ENCODE results near the gene SIN3B.
A peak's percentile ranks its signal among the peaks of the same experiment; 100 is the strongest.

Gene SIN3B

GRCh38 chr19:16829010-16829821 lies at the start of gene SIN3B:
SIN3B (plus strand) TSS chr19:16829398; CDS start chr19:16829421, 23 bp downstream.
- Histone ChIP-seq H3K9ac (peak within 1 kb of the TSS; percentile 81), H3K36me3 (ENCODE audit: control insufficient read depth, insufficient read depth, low read length) (no peaks in the 10 kb centered on the region), H3K27me3 (ENCODE audit: control insufficient read depth, insufficient read depth, low read length) (no peaks in the 10 kb centered on the region), H3K9me3 (ENCODE audit: control insufficient read depth, low read length) (no peaks in the 10 kb centered on the region), H2AFZ (peak within 1 kb of the TSS; percentile 71), H3K79me2 (peaks cover 10% of the 10 kb centered on the region), H3K27ac (peak within 1 kb of the TSS; percentile 67), H3K4me2 (ENCODE audit: low read length) (peak within 1 kb of the TSS; percentile 95), H3K4me3 (ENCODE audit: low read depth, low read length) (peak within 1 kb of the TSS; percentile 74), H3K4me1 (peaks cover 16% of the 10 kb centered on the region)
- no peak for TF ChIP-seq CTCF (IDR thresholded peaks at IDR 0.05)

- no peak overlapping the region for H3K27ac ChIP-seq
- H3K9ac ChIP-seq, result no peak overlapping the region
- no peaks in the 10 kb centered on the region for H3K4me1 ChIP-seq
- H3K4me2 ChIP-seq (ENCODE audit: low read length), result no peak overlapping the region
- H2AFZ ChIP-seq, result no peak overlapping the region
- no peaks in the 10 kb centered on the region for H3K27me3 ChIP-seq (ENCODE audit: control insufficient read depth, insufficient read depth, low read length)
- no peak for TF ChIP-seq CTCF (IDR thresholded peaks at IDR 0.05)
- H3K4me3 ChIP-seq (ENCODE audit: low read depth, low read length), result no peak overlapping the region
- no peaks in the 10 kb centered on the region for H3K9me3 ChIP-seq (ENCODE audit: control insufficient read depth, low read length)
- H3K36me3 ChIP-seq (ENCODE audit: control insufficient read depth, insufficient read depth, low read length), result no peaks in the 10 kb centered on the region
- H3K79me2 ChIP-seq, result no peaks in the 10 kb centered on the region
These were observed 49.5 kb upstream of the SIN3B start for GRCh38 chr19:16779539-16780163.

- Histone ChIP-seq H3K4me3 (ENCODE audit: low read depth, low read length) (no peak overlapping the region), H3K27ac (no peak overlapping the region), H3K36me3 (ENCODE audit: control insufficient read depth, insufficient read depth, low read length) (no peaks in the 10 kb centered on the region), H3K4me1 (no peaks in the 10 kb centered on the region), H2AFZ (no peak overlapping the region), H3K4me2 (ENCODE audit: low read length) (no peak overlapping the region), H3K9me3 (ENCODE audit: control insufficient read depth, low read length) (no peaks in the 10 kb centered on the region), H3K9ac (no peak overlapping the region), H3K79me2 (no peaks in the 10 kb centered on the region), H3K27me3 (ENCODE audit: control insufficient read depth, insufficient read depth, low read length) (no peaks in the 10 kb centered on the region)
- TF ChIP-seq CTCF (IDR thresholded peaks at IDR 0.05), result no peak
These were observed 46.5 kb upstream of the SIN3B start for GRCh38 chr19:16782719-16783118.

GRCh38 chr19:16788479-16788878 lies 40.7 kb upstream of the SIN3B start:
- Histone ChIP-seq H3K36me3 (ENCODE audit: control insufficient read depth, insufficient read depth, low read length) (no peaks in the 10 kb centered on the region), H3K9me3 (ENCODE audit: control insufficient read depth, low read length) (no peaks in the 10 kb centered on the region), H3K4me3 (ENCODE audit: low read depth, low read length) (no peak overlapping the region), H3K79me2 (no peaks in the 10 kb centered on the region), H3K9ac (no peak overlapping the region), H3K27ac (no peak overlapping the region), H3K4me1 (no peaks in the 10 kb centered on the region), H2AFZ (no peak overlapping the region), H3K27me3 (ENCODE audit: control insufficient read depth, insufficient read depth, low read length) (no peaks in the 10 kb centered on the region), H3K4me2 (ENCODE audit: low read length) (no peak overlapping the region)
- TF ChIP-seq CTCF (IDR thresholded peaks at IDR 0.05), result no peak

Data from parathyroid adenoma (tissue), 2 donors.